DND-41 (cell line): Measurements from ENCODE around the gene MIPEP.

ENCODE experiments used
- CTCF ChIP-seq: IDR thresholded peaks from 2 replicates; pipeline ENCODE4 v1.5.1; 2012; ENCODE audit warnings: borderline replicate concordance, low read length, moderate library complexity, mild to moderate bottlenecking; ENCODE audit not compliant: poor library complexity, severe bottlenecking; ENCODE audit errors: extremely low read depth
- EZH2 ChIP-seq: IDR thresholded peaks from 3 replicates; pipeline ENCODE4 v1.6.1; 2012; ENCODE audit warnings: borderline replicate concordance, low read depth, mild to moderate bottlenecking, moderate library complexity, low read length, inconsistent platforms; ENCODE audit not compliant: severe bottlenecking

GRCh38 chr13:23729531-23729930 lies 159.7 kb downstream of the MIPEP start:
- TF ChIP-seq CTCF (no peak), EZH2 (no peak)
